NCI-H2227 (cell line): ENCODE data around the gene ASTL.

ENCODE experiments used
- DNase-seq: peaks from one replicate; lab custom pipeline; 2025; ENCODE audit not compliant: unreplicated experiment; lab: John Stamatoyannopoulos, UW

ASTL gene

GRCh38 chr2:96114546-96114902 is 23.8 kb downstream of the ASTL start:
- no peak for DNase-seq

- DNase-seq, result no peak
Observed at GRCh38 chr2:96113951-96114350, 24.4 kb downstream of the ASTL start.

GRCh38 chr2:96113367-96113677 is 25.0 kb downstream of the ASTL start:
- DNase-seq, result no peak

DNA sequence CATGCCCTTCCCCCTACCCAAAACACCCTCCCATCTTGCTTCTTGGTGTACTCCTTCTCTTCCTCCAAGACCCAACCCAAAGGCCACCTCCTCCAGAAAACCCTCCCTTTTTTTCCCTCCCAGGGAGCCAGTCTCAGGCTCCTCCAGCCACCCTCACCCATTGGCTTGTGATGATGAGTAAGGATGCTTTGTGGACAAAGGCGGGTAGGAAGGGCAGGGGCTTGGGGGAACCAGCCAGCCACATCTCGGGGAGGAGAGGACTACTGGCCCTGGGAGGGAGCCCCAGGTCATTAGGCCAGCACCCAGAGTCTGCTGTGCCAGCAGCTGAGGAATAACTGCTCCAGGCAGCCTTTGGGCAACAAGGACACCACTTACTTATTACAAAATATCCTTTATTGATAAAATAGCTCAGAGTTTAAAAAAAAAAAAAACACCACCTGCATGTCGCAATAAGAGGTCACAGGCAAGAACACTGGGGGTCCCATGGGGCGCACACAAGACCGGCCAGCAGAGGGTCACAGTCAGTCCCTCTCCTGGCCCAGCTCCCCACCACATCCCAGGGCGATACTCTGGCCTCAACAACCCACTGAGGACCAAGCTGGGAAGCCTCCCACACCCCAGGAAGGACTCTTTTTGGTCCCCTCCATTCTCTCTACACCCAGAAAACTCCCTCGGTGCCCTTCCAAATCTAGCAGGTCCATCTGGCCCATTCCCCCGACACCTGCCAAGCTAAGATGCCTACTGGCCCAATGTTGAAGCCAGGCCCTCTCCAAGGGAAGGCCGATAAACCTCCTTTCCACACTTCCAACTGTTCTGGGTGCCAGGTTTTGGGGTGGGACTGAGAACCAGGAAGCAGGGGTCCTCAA is 25.6 kb downstream of the ASTL start:
- no peak for DNase-seq

DNA sequence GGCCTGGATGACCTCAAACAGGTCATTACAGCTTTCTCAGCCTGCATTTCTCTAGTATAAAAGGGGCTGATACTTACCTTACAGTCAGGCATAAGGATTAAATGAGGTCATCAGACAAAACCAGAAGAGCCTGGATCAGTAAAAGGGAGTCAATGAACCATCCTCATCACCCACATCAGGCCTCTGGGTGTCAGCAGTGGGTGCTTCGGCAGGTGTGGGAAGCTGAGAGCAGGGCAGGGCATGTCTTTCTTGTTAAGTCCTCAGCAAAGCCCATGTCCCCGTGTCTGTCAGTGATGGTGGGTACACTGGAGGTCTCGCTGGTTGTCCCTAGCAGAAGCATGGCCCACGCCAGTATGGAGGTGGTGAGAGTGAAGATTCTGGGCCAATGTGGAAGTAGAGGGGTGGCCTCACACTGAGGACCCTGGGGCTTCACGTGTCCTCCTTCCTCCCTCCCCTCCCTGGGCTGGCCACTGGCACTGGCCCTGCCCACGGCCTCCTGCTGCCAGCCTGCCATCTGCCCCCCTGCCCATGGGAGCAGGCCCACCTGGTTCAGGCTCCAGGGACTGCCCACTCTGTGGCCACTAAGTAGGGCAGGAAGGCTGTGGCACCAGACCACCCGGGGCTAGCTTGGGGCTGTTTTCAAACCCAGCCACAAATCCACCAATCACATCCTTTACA is 26.3 kb downstream of the ASTL start:
- DNase-seq, result no peak

DNA sequence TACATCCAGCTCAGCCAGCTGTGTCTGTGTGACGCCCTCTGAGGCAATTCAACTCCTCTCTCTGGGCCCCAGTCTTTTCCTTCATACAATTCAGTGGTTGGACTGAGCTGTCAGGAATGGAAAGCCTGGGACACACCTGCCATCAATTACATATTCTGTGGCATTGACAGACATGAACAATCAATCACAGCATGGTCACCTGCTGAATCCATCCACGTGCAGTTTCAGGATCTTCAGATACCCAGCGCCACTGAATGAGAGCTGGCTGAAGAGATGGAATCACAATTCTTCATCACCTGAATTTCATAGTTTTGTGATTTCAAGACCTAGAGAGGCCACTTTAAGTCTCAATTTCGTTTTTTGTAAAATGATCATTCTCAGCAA is 27.1 kb downstream of the ASTL start:
- no peak for DNase-seq

- no peak for DNase-seq
Observed at GRCh38 chr2:96110621-96111256, 27.6 kb downstream of the ASTL start.

DNA sequence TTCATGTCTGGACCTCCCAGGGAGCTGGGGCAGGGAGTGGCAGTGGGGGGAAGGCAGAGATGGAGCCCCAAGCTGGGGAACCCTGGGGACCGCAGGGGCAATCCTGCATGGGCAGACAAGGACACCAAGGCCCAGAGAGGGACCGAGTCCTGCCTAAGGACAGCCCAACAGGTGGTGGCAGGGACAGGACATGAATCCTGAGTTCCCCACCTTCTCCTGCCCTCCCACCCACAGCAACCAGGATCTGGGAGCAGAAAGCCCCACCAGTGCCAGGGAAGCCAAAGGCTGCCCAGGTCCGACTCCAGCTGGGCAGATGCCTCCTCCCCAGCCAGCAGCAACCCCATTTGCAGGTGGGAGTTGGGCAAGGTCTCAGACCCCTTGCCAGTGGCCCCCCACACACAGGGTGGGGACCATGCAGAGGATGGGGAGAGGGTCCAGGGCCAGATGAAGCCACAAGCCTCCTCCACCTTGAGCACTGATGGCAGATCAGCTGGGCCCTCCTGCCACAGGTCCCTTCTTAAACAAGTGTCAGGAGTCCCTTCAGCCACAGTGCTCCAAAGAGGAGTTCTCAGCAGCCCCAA is 28.3 kb downstream of the ASTL start:
- DNase-seq, result no peak

GRCh38 chr2:96109361-96109680 is 29.0 kb downstream of the ASTL start:
- no peak for DNase-seq

- DNase-seq, result no peak
Observed at GRCh38 chr2:96108541-96109360, 29.6 kb downstream of the ASTL start.

GRCh38 chr2:96108151-96108540 is 30.2 kb downstream of the ASTL start:
- DNase-seq, result no peak

DNA sequence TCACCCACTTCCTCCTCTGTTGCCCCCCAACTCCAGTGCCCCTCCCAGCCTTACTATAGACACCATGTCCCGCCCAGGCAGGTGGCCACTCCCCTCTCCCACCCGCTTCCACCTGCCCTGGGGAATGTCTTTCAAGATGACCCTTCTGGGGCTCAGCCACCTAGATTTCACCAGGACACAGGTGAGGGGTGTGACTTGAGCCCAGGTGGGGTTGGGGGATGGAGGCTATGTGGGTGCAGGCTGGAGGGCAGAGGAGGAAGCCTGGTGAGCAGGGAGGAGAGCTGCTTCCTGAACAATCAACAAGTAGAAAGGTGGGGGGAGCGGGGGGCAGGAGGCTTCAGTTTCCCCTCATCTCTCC is 30.6 kb downstream of the ASTL start:
- DNase-seq, result no peak

DNA sequence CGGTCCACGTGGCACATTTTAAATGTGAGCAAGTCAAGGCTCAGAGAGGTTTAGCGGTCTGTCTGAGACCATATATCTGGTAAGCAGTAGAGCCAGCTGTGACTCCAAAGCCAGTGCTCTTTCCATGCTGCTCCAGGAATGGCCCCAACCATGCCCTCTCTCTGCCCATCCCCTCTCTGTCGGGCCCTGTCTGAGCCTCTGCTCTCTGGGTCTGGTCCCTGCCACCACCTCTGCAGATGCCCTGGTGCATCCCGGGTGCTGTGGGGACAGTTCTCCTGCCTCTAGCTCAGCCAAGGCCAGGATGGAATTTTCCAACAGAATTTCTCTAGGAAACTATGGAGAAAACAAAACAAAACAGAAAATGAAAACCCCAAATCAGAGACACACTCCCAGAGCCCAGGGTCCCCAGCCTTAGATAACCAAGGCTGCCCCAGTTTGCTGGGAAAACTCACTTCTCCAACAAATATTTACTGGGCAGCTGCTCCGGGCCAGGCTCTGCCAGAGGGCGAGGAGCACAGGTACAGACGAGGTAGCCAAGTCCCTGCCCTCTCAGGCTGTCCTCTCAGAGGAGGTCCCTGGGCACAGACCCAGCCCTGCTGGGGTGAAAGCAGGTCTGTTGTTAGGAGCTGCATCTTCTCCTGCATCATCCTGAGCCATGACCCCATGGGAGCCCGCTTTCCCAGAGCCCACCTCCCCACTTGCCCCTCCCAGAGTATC is 31.2 kb downstream of the ASTL start:
- no peak for DNase-seq

- no peak for DNase-seq
Observed at GRCh38 chr2:96105994-96106715, 32.1 kb downstream of the ASTL start.

DNA sequence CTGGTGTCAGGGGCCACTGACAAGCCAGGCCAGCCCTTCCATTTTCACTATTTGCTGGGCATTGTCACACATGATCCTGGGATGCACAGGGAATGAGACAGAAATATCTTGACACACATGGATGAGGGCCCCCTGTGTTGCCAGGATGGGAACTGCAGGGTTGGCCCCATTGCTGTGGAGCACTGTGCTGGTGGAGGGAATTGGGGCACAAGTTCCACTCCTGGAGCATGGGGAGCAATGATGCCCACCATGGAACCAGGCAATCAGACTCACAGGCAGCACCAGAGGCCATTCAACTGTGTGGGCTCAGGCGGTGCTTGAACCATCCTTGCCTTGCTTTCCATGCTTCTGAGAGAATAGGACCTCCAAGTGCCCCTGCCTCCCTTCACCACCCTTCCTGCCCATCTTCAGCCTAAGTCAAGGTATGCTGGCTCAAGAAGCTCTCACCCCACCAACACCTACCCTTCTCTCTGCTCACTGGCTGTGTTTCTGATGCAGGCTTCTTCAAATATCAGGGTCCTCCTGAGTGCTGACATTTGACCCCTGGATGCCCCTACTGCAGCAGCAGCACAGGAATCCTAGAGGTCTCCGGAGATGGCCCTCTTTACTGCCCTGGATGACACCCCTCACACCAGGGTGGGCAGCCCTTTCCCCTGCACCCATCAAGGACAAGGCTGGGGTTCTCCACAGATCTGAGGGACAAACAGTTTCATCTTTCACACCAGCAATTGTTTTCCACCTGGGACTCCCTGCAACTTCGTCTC is 33.0 kb downstream of the ASTL start:
- no peak for DNase-seq

DNA sequence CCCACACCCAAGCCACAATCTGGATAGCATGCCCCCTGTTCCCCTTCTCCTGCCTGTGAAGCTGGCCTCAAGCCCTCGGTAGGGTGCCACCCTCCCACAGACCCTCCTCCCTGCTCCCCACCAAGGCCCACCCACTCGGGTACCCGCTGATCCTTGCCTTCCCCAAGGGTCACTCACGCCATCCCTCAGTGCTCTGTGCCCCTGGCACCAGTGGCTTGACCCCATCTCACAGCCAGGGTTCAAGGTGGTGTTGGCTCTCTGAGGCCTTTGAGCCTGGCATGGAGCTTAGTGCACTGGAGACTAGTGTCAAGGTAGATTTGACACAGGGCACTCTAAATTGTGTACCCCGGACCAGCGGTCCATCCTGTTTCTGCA is 33.8 kb downstream of the ASTL start:
- no peak for DNase-seq

DNA sequence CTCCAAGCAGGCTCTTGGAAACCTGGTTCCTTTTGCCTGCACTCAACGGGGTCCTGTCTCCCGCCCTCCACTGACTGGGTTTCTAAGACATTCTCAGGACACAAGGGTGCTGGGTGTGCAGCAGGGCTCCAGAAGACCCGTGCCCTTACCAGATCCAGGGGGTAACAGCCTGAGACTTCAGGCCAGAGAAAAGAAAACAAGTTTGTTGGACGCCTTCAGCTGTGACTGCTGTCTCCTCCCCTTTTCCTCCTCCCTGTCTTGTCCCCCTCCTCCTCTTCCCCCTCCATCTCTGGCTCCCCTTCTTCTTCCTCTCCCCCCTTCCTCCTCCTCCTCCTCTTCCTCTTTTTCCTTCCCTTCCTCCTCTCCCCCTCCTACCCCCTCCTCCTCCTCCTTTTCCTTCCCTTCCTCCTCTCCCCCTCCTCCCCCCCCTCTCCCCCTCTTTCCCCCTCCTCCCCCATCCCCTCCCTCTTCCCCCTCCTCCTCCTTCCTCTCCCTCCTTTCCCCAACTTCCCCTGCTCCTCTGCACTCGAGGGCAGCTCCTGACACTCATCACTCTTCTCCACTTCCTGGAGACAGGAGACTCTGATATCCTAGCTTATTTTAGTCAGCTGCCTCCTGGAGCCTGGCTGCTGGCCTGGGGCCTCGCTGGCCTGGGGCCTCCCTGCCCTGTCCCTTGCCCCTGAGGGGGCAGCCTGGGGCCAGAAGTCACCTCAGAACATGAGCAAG is 34.4 kb downstream of the ASTL start:
- no peak for DNase-seq

GRCh38 chr2:96103187-96103601 is 35.1 kb downstream of the ASTL start:
- DNase-seq, result no peak
